Mammary epithelial cell (primary cell): Measurements from ENCODE around the gene SPATS2.

Source experiments
- CTCF ChIP-seq, 2 donors: IDR thresholded peaks in 1 of 2; conservative IDR thresholded peaks in 1 of 2; 2 replicates each; pipeline ENCODE4 v1.5.1; 2011 to 2012; ENCODE audit warnings: inconsistent platforms in 2 of 2, low read length in 2 of 2, mild to moderate bottlenecking in 2 of 2, control low read depth in 1 of 2, low read depth in 1 of 2; ENCODE audit not compliant: insufficient read depth in 1 of 2; ENCODE audit errors: extremely low read depth in 1 of 2
- EZH2 ChIP-seq: IDR thresholded peaks from 2 replicates; pipeline ENCODE4 v1.6.1; 2012; ENCODE audit warnings: low read length, inconsistent platforms, borderline replicate concordance

DNA sequence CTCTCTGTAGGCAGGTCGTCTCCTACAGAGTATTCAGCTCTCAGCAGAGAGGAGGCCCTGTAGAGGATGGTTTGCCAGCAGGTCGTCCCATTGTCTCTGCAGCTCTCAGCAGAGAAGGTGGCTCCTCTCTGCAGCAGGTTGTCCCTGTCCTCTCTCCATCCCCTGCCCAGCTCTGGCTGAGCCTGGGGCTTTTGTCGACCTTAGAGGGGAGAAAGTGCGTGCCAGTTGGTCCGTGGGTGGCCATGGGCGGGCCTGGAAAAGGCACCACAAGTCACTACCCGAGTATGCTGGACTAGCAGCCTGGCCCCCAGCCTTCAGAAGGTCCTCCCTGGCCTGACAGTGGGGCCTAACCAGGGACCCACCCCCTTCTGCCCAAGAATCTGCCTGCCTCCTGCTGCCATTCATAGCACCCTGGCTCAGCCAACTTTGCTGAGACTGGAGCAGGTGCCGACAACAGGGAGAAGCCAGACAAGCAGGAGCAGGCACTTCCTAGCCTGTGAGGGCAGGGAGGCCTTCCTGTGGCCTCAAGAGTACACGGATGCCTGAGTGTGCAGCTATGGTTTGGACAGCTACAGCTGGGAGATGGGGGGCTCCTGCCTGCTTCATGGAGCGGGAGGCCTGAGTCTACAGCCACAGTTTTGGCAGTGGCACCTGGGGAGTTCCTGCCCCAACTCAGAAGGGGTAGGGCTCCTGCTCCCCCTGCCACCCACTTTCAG is 111.8 kb downstream of the SPATS2 start:
- TF ChIP-seq CTCF (conservative IDR thresholded peaks at IDR 0.05 in 1 of 2, IDR thresholded peaks at IDR 0.05 in 1 of 2; ENCODE audit: extremely low read depth in 1 of 2, insufficient read depth in 1 of 2, low read depth in 1 of 2, low read length in 2 of 2) (no peak), EZH2 (no peak)
